GM12891 (cell line): Measurements from ENCODE around the gene LRRC56.

Experiments used
- DNase-seq: peaks from one replicate; pipeline ENCODE4 v3.0.0; 2011; ENCODE audit warnings: low spot score; ENCODE audit not compliant: insufficient read length
- FAIRE-seq: peaks from 2 replicates; lab custom pipeline; 2011; peaks lifted over from hg19 to GRCh38; lab: Jason Lieb, UNC
- PAX5 ChIP-seq: IDR thresholded peaks from 2 replicates; pipeline ENCODE4 v1.6.1; 2011; ENCODE audit warnings: low read length, moderate library complexity, mild to moderate bottlenecking; ENCODE audit not compliant: insufficient read depth, severe bottlenecking
- POLR2A ChIP-seq: IDR thresholded peaks from 2 replicates; pipeline ENCODE4 v1.6.1; 2011; ENCODE audit warnings: low read depth, low read length, control low read depth
- POLR2AphosphoS5 ChIP-seq: IDR thresholded peaks from 2 replicates; pipeline ENCODE4 v1.6.1; 2011; ENCODE audit warnings: low read depth, low read length, control low read depth
- POU2F2 ChIP-seq: IDR thresholded peaks from 2 replicates; pipeline ENCODE4 v1.6.1; 2011; ENCODE audit warnings: low read depth, mild to moderate bottlenecking, control low read depth, low read length, moderate library complexity
- SPI1 ChIP-seq: IDR thresholded peaks from 2 replicates; pipeline ENCODE4 v1.6.1; 2011; ENCODE audit warnings: low read depth, low read length, control low read depth
- TAF1 ChIP-seq: IDR thresholded peaks from 2 replicates; pipeline ENCODE4 v1.6.1; 2011; ENCODE audit warnings: low read depth, low read length, control low read depth

The LRRC56 gene

GRCh38 chr11:553083-553987, 16.0 kb downstream of the LRRC56 start:
- TF ChIP-seq POLR2A: no peak
- TF ChIP-seq POU2F2: no peak
- no peak for TF ChIP-seq PAX5
- no peak for TF ChIP-seq TAF1
- no peak for TF ChIP-seq POLR2AphosphoS5
- no peak for TF ChIP-seq SPI1
- no peak for DNase-seq
- no peak for FAIRE-seq

GRCh38 chr11:553988-554340, 16.6 kb downstream of the LRRC56 start:
- TF ChIP-seq POU2F2: no peak
- no peak for TF ChIP-seq SPI1
- no peak for TF ChIP-seq TAF1
- TF ChIP-seq POLR2A: no peak
- no peak for TF ChIP-seq PAX5

GRCh38 chr11:554428-555226, 17.3 kb downstream of the LRRC56 start:
- FAIRE-seq (peak; percentile 87), DNase-seq (peak; percentile 93)
- TF ChIP-seq POLR2AphosphoS5: no peak
- no peak for TF ChIP-seq POU2F2
- peak; percentile 53 for TF ChIP-seq SPI1

More at GRCh38 chr11:553988-554340, 16.6 kb downstream of the LRRC56 start:
- DNase-seq (no peak), FAIRE-seq (no peak)

GRCh38 chr11:555227-555779, 18.0 kb downstream of the LRRC56 start:
- DNase-seq (no peak), FAIRE-seq (no peak)
- no peak for TF ChIP-seq POU2F2
- TF ChIP-seq TAF1: no peak

GRCh38 chr11:555780-556661, 18.7 kb downstream of the LRRC56 start:
- FAIRE-seq (peak; percentile 35), DNase-seq (no peak)
- TF ChIP-seq TAF1: no peak
- no peak for TF ChIP-seq POLR2AphosphoS5
- no peak for TF ChIP-seq POU2F2
- no peak for TF ChIP-seq POLR2A
- TF ChIP-seq PAX5: no peak
- no peak for TF ChIP-seq SPI1

GRCh38 chr11:556662-557256, 19.4 kb downstream of the LRRC56 start:
- TF ChIP-seq POU2F2 (no peak), TAF1 (no peak), PAX5 (no peak), SPI1 (no peak), POLR2A (no peak), POLR2AphosphoS5 (no peak)
- no peak for DNase-seq
- FAIRE-seq: no peak

- no peak for DNase-seq
- TF ChIP-seq PAX5: no peak
- no peak for TF ChIP-seq POU2F2
- TF ChIP-seq TAF1: no peak
- TF ChIP-seq SPI1: no peak
- TF ChIP-seq POLR2A: no peak
- TF ChIP-seq POLR2AphosphoS5: no peak
- no peak for FAIRE-seq
These were observed 20.2 kb downstream of the LRRC56 start for GRCh38 chr11:557328-558132.

GRCh38 chr11:558503-558902, 21.2 kb downstream of the LRRC56 start:
- DNase-seq (no peak), FAIRE-seq (no peak)
- TF ChIP-seq TAF1: no peak
- TF ChIP-seq POLR2A: no peak
- no peak for TF ChIP-seq POU2F2
- TF ChIP-seq PAX5: no peak
